IMR-90 (cell line): ENCODE results near the gene PRR12. TPM values are rescaled to one million over a fixed set of nuclear protein-coding genes. Genes with fewer than 3 reads are reported as not detected.

Experiments
- ATAC-seq: fragments of 200-7000 bp; cut with Tn5 transposase; 2 replicates; pipeline ENCODE4 v1.9.1; 2020; ENCODE audit warnings: low read depth, mild to moderate bottlenecking, moderate library complexity
- BruUV-seq: library from RNA; stranded (reverse); fragments of 400-500 nt; replicated peaks from 2 replicates; lab custom pipeline; 2021; lab: Mats Ljungman, UMichigan
- CTCF ChIA-PET: fragments of 300-600 bp; formaldehyde crosslinking; extraction: SDS; loops from one replicate; lab custom pipeline; 2021; ENCODE audit warnings: antibody characterized with exemption; lab: Yijun Ruan, JAX
- POLR2A ChIA-PET: fragments of 300-600 bp; sonication (Branson Sonifier 250); formaldehyde crosslinking; loops from one replicate; lab custom pipeline; 2022; ENCODE audit warnings: antibody characterized with exemption; ENCODE audit not compliant: unreplicated experiment; lab: Charles Lee
- DNase-seq: peaks from one replicate; pipeline ENCODE4 v3.0.0; 2013
- H2AFZ ChIP-seq: replicated peaks from 2 replicates; pipeline ENCODE3; 2013; ENCODE audit warnings: low read length, mild to moderate bottlenecking; ENCODE audit not compliant: poor library complexity
- H2AK5ac ChIP-seq: 2 replicates; pipeline ENCODE4 v1.6.1; 2013; ENCODE audit warnings: low read depth, low read length, inconsistent platforms
- H2AK9ac ChIP-seq: replicated peaks from 2 replicates; pipeline ENCODE3; 2013; ENCODE audit warnings: mild to moderate bottlenecking, low read depth, low read length, moderate library complexity; ENCODE audit not compliant: poor library complexity
- H2BK120ac ChIP-seq: 2 replicates; pipeline ENCODE4 v1.6.1; 2013; ENCODE audit warnings: low read depth, low read length, inconsistent platforms
- H2BK15ac ChIP-seq: 3 replicates; pipeline ENCODE4 v1.6.1; 2013; ENCODE audit warnings: low read depth, low read length, inconsistent platforms
- H2BK20ac ChIP-seq: 2 replicates; pipeline ENCODE4 v1.6.1; 2013; ENCODE audit warnings: low read depth, mild to moderate bottlenecking, inconsistent platforms, low read length, moderate library complexity
- H2BK5ac ChIP-seq: 2 replicates; pipeline ENCODE4 v1.6.1; 2013; ENCODE audit warnings: mild to moderate bottlenecking, low read depth, low read length, inconsistent platforms; ENCODE audit not compliant: poor library complexity, severe bottlenecking
- H3K14ac ChIP-seq: replicated peaks from 2 replicates; pipeline ENCODE4 v1.6.1; 2013; ENCODE audit warnings: low read depth, low read length, inconsistent platforms
- H3K18ac ChIP-seq: 2 replicates; pipeline ENCODE4 v1.6.1; 2013; ENCODE audit warnings: low read depth, low read length, control low read depth
- H3K23ac ChIP-seq: 2 replicates; pipeline ENCODE4 v1.6.1; 2013; ENCODE audit warnings: low read depth, low read length, inconsistent platforms
- H3K27ac ChIP-seq: 2 replicates; pipeline ENCODE4 v1.5.1; 2013; ENCODE audit warnings: mild to moderate bottlenecking, control low read depth, low read length; ENCODE audit not compliant: insufficient read depth
- H3K27me3 ChIP-seq: 2 replicates; pipeline ENCODE4 v1.6.1; 2013; ENCODE audit warnings: low read length; ENCODE audit not compliant: control insufficient read depth, insufficient read depth
- H3K36me3 ChIP-seq: 2 replicates; pipeline ENCODE4 v1.6.1; 2013; ENCODE audit warnings: low read length, mixed read lengths; ENCODE audit not compliant: control insufficient read depth, insufficient read depth
- H3K4ac ChIP-seq: 2 replicates; pipeline ENCODE4 v1.6.1; 2013; ENCODE audit warnings: low read depth, low read length, inconsistent platforms
- H3K4me1 ChIP-seq: 2 replicates; pipeline ENCODE4 v1.6.1; 2013; ENCODE audit warnings: low read length, mixed read lengths; ENCODE audit not compliant: control insufficient read depth, insufficient read depth
- H3K4me2 ChIP-seq: 2 replicates; pipeline ENCODE4 v1.6.1; 2013; ENCODE audit warnings: low read depth, mild to moderate bottlenecking, control low read depth, low read length, moderate library complexity
- H3K4me3 ChIP-seq: 2 replicates; pipeline ENCODE4 v1.5.1; 2013; ENCODE audit warnings: low read depth, mild to moderate bottlenecking, control low read depth, low read length, moderate library complexity; ENCODE audit not compliant: insufficient read depth
- H3K56ac ChIP-seq: 2 replicates; pipeline ENCODE4 v1.6.1; 2013; ENCODE audit warnings: low read length, inconsistent platforms; ENCODE audit not compliant: insufficient read depth; ENCODE audit errors: extremely low read depth
- H3K79me1 ChIP-seq, 2 experiments: 2 replicates each; pipeline ENCODE4 v1.6.1; 2013; ENCODE audit warnings: low read length in 2 of 2, inconsistent platforms in 1 of 2, low read depth in 1 of 2
- H3K9ac ChIP-seq: 2 replicates; pipeline ENCODE4 v1.6.1; 2013; ENCODE audit warnings: low read depth, low read length, control low read depth
- H3K9me1 ChIP-seq: 2 replicates; pipeline ENCODE4 v1.6.1; 2013; ENCODE audit warnings: low read length, inconsistent platforms; ENCODE audit not compliant: insufficient read depth
- H3K9me3 ChIP-seq: 2 replicates; pipeline ENCODE4 v1.6.1; 2013; ENCODE audit warnings: low read length; ENCODE audit not compliant: control insufficient read depth, insufficient read depth
- H4K20me1 ChIP-seq: 2 replicates; pipeline ENCODE4 v1.6.1; 2013; ENCODE audit warnings: low read length, inconsistent platforms; ENCODE audit not compliant: insufficient read depth
- H4K5ac ChIP-seq: 2 replicates; pipeline ENCODE4 v1.6.1; 2013; ENCODE audit warnings: mild to moderate bottlenecking, low read depth, low read length, control low read depth
- H4K8ac ChIP-seq, 2 experiments: 2 replicates each; pipeline ENCODE4 v1.6.1; 2013; ENCODE audit warnings: low read depth in 2 of 2, low read length in 2 of 2, control low read depth in 1 of 2, inconsistent platforms in 1 of 2
- H4K91ac ChIP-seq: 2 replicates; pipeline ENCODE4 v1.6.1; 2013; ENCODE audit warnings: low read depth, low read length, inconsistent platforms; ENCODE audit not compliant: insufficient read depth
- BHLHE40 ChIP-seq: fragments of 150-350 bp; IDR thresholded peaks from 2 replicates; pipeline ENCODE4 v1.6.1; 2016; ENCODE audit warnings: mild to moderate bottlenecking, low read depth, low read length
- CEBPB ChIP-seq: IDR thresholded peaks from 2 replicates; pipeline ENCODE4 v1.6.1; 2012; ENCODE audit warnings: low read depth, low read length, improper control_type of control experiment
- CHD1 ChIP-seq: IDR thresholded peaks from 2 replicates; pipeline ENCODE4 v1.6.1; 2012; ENCODE audit warnings: low read depth, low read length, improper control_type of control experiment
- FOS ChIP-seq: fragments of 150-350 bp; IDR thresholded peaks from 2 replicates; pipeline ENCODE4 v1.6.1; 2016; ENCODE audit warnings: low read depth, low read length
- MAFK ChIP-seq: IDR thresholded peaks from 2 replicates; pipeline ENCODE4 v1.6.1; 2012; ENCODE audit warnings: low read depth, low read length, improper control_type of control experiment
- MAZ ChIP-seq: IDR thresholded peaks from 2 replicates; pipeline ENCODE4 v1.6.1; 2012; ENCODE audit warnings: low read depth, mild to moderate bottlenecking, low read length, improper control_type of control experiment, moderate library complexity, borderline replicate concordance
- MXI1 ChIP-seq: IDR thresholded peaks from 2 replicates; pipeline ENCODE4 v1.6.1; 2012; ENCODE audit warnings: low read depth, mild to moderate bottlenecking, low read length, moderate library complexity, borderline replicate concordance
- NFE2L2 ChIP-seq: fragments of 150-350 bp; IDR thresholded peaks from 2 replicates; pipeline ENCODE4 v1.6.1; 2016; ENCODE audit warnings: low read depth, mild to moderate bottlenecking, low read length
- POLR2A ChIP-seq: IDR thresholded peaks from 2 replicates; pipeline ENCODE4 v1.6.1; 2012; ENCODE audit warnings: mild to moderate bottlenecking, low read depth, low read length
- RCOR1 ChIP-seq: IDR thresholded peaks from 2 replicates; pipeline ENCODE4 v1.6.1; 2012; ENCODE audit warnings: mild to moderate bottlenecking, low read length, improper control_type of control experiment; ENCODE audit not compliant: insufficient replicate concordance
- RFX5 ChIP-seq: IDR thresholded peaks from 2 replicates; pipeline ENCODE4 v1.8.0; 2012; ENCODE audit warnings: low read depth, mild to moderate bottlenecking, low read length, moderate library complexity
- SMC3 ChIP-seq: fragments of 150-350 bp; IDR thresholded peaks from 2 replicates; pipeline ENCODE4 v1.6.1; 2016; ENCODE audit warnings: low read depth, mild to moderate bottlenecking, antibody characterized with exemption, low read length, moderate library complexity
- WGBS, 2 experiments: methylation state at CpG; one replicate each; pipeline versions ENCODE4 v1.1.5 to v1.1.7; 2013; ENCODE audit warnings: missing lambda C conversion rate in 2 of 2; ENCODE audit not compliant: insufficient read length in 1 of 2; ENCODE audit errors: extremely low coverage in 2 of 2; 5-methylcytosine and 5-hydroxymethylcytosine counted together
- dilution Hi-C: fragments of 300-500 bp; cut with HindIII; formaldehyde crosslinking; loops from one replicate; pipeline ENCODE4 v1.14.3; 2018; ENCODE audit warnings: low sequenced_read_pairs; ENCODE audit not compliant: unreplicated experiment
- in situ Hi-C: fragments of 300-500 bp; cut with MboI; formaldehyde crosslinking; loops from 3 replicates; pipeline ENCODE4 v1.14.3; 2019; ENCODE audit warnings: low sequenced_read_pairs, inconsistent platforms, mixed read lengths
- intact Hi-C: fragments of 100-400 bp; cut with micrococcal nuclease; formaldehyde crosslinking; loops from 2 replicates; pipeline ENCODE4 v1.10.0; 2022
- polyA plus RNA-seq, 3 experiments: library from polyadenylated mRNA; depleted of rRNA; stranded (reverse); fragments of >200 nt; gene quantifications; 2 replicates each; pipeline ENCODE4 v1.2.3, GENCODE V29; 2012; ENCODE audit warnings: low replicate concordance in 1 of 3
- total RNA-seq: library from RNA; depleted of rRNA; stranded (reverse); fragments of >200 nt; gene quantifications from 2 replicates; pipeline ENCODE4 v1.2.3, GENCODE V29; 2012
- TF ChIP-seq, protein P1 (sequence below): conservative IDR thresholded peaks from 2 replicates; pipeline ENCODE4 v1.5.1; 2012; ENCODE audit warnings: mild to moderate bottlenecking, low read depth, low read length, improper control_type of control experiment
- TF ChIP-seq, protein P2 (sequence below): fragments of 150-350 bp; IDR thresholded peaks from 2 replicates; pipeline ENCODE4 v1.6.1; 2017; ENCODE audit warnings: mild to moderate bottlenecking, antibody characterized with exemption, low read length, low read depth
- TF ChIP-seq, protein P3 (sequence below): fragments of 150-350 bp; IDR thresholded peaks from 2 replicates; pipeline ENCODE4 v1.6.1; 2016; ENCODE audit warnings: low read depth, mild to moderate bottlenecking, low read length, moderate library complexity, borderline replicate concordance

The PRR12 gene
- total and polyA plus RNA-seq, 2 of the 4 experiments (the other 2 are of a cell fraction), result 0.36 to 4.1 TPM

DNA sequence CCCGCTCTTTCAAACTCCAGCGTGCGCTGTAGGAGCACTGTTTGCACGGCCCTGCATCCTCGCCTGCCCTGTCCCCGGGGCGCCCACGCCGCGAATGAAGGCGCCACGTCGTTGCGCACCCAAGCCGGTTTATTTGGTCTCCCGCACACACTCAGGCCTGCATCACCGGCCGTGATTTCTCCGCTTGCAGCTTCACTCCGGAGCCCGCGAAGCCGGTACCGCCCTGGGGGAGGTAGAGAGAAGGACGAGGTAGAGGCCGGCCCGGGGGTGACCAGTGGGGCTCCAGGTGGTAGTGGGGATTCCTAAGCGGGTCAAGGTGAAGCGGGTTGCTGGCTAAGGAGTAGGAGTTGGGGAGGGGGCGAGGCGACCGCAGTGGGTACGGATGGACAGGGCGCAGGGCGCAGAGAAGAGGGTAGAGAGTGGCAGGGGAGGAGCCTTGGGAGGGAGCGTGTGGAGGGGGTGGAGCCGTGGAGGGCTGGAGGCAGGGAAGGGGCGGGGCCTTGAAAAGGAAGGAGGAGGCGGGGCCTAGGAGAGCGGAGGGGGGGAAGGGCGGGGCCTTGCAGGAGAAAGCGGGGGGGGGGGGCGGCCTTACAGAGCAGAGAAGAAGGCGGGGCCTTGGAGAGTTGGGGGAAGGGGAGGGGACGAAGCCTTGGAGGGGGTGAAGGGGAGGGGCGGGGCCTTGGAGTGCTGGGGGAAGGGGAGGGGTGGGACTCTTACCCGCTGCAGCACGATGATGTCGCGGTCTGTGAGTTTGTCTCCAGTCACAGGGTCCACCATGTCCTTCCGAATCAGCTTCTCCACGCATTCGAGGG is 35.2 kb upstream of the PRR12 start:
- no peak overlapping the region for H3K4me2 ChIP-seq
- H3K18ac ChIP-seq, result no peak overlapping the region
- H2BK5ac ChIP-seq, result no peak overlapping the region
- H2BK20ac ChIP-seq, result no peak overlapping the region
- ChIA-PET CTCF (no interaction called here), POLR2A (no interaction called here)
- H2AFZ ChIP-seq, result no peak overlapping the region
- H3K36me3 ChIP-seq, result peaks cover 57% of the 10 kb centered on the region
- H3K56ac ChIP-seq, result no peak overlapping the region
- ATAC-seq (peak; percentile 52; the same call in 1 of the 2 replicates), DNase-seq (no peak)
- BruUV-seq, result no TSS peak
- H3K27me3 ChIP-seq, result no peaks in the 10 kb centered on the region
- in situ Hi-C loops, result loop anchor here (25.0 kb wide), 1 partner anchor 294 kb away; no protein-coding TSS in a partner anchor
- H4K91ac ChIP-seq, result no peak overlapping the region
- no peak overlapping the region for H3K9ac ChIP-seq
- no peak overlapping the region for H3K27ac ChIP-seq
- intact Hi-C loops, result no loop called here
- dilution Hi-C loops, result no loop called here
- no peak overlapping the region for H3K4ac ChIP-seq
- H2BK120ac ChIP-seq, result no peak overlapping the region
- no peak overlapping the region for H4K5ac ChIP-seq
- peaks cover 10 to 15% of the 10 kb centered on the region in 2 experiments for H3K79me1 ChIP-seq
- H2AK5ac ChIP-seq, result no peak overlapping the region
- WGBS, 2 experiments, result 95% methylated on average over 30 of the region's 53 CpGs; no CpG with 5 or more reads in 1 of the 2 experiments
- no peak overlapping the region for H3K14ac ChIP-seq
- H2AK9ac ChIP-seq, result peak overlapping the region; percentile 78
- 0 out of 2 replicates have a peak, but pooled peaks cover 6% of the 10 kb centered on the region for H3K9me1 ChIP-seq
- H3K9me3 ChIP-seq, result no peaks in the 10 kb centered on the region
- no peak overlapping the region for H2BK15ac ChIP-seq
- H3K23ac ChIP-seq, result no peak overlapping the region
- H4K8ac ChIP-seq, result no peak overlapping the region
- no peaks in the 10 kb centered on the region for H3K4me1 ChIP-seq
- peaks cover 16% of the 10 kb centered on the region for H4K20me1 ChIP-seq
- no peak overlapping the region for H3K4me3 ChIP-seq
- TF ChIP-seq POLR2A, result no peak
- TF ChIP-seq BHLHE40, result no peak
- no peak for TF ChIP-seq RCOR1
- TF ChIP-seq NFE2L2, result no peak
- TF ChIP-seq, protein P1, sequence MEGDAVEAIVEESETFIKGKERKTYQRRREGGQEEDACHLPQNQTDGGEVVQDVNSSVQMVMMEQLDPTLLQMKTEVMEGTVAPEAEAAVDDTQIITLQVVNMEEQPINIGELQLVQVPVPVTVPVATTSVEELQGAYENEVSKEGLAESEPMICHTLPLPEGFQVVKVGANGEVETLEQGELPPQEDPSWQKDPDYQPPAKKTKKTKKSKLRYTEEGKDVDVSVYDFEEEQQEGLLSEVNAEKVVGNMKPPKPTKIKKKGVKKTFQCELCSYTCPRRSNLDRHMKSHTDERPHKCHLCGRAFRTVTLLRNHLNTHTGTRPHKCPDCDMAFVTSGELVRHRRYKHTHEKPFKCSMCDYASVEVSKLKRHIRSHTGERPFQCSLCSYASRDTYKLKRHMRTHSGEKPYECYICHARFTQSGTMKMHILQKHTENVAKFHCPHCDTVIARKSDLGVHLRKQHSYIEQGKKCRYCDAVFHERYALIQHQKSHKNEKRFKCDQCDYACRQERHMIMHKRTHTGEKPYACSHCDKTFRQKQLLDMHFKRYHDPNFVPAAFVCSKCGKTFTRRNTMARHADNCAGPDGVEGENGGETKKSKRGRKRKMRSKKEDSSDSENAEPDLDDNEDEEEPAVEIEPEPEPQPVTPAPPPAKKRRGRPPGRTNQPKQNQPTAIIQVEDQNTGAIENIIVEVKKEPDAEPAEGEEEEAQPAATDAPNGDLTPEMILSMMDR, result no peak
- TF ChIP-seq MAFK, result no peak
- no peak for TF ChIP-seq CEBPB
- TF ChIP-seq RFX5, result no peak
- TF ChIP-seq, protein P2, sequence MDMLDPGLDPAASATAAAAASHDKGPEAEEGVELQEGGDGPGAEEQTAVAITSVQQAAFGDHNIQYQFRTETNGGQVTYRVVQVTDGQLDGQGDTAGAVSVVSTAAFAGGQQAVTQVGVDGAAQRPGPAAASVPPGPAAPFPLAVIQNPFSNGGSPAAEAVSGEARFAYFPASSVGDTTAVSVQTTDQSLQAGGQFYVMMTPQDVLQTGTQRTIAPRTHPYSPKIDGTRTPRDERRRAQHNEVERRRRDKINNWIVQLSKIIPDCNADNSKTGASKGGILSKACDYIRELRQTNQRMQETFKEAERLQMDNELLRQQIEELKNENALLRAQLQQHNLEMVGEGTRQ, result no peak
- TF ChIP-seq, protein P3, sequence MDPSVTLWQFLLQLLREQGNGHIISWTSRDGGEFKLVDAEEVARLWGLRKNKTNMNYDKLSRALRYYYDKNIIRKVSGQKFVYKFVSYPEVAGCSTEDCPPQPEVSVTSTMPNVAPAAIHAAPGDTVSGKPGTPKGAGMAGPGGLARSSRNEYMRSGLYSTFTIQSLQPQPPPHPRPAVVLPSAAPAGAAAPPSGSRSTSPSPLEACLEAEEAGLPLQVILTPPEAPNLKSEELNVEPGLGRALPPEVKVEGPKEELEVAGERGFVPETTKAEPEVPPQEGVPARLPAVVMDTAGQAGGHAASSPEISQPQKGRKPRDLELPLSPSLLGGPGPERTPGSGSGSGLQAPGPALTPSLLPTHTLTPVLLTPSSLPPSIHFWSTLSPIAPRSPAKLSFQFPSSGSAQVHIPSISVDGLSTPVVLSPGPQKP, result no peak
- TF ChIP-seq MXI1, result no peak
- TF ChIP-seq FOS, result no peak
- no peak for TF ChIP-seq CHD1
- TF ChIP-seq SMC3, result no peak
- TF ChIP-seq MAZ, result no peak
